Omental fat pad (tissue), 4 donors: ENCODE results near the gene MKS1. TPM values are rescaled to one million over a fixed set of nuclear protein-coding genes. Genes with fewer than 3 reads are reported as not detected.

ENCODE experiments used
- ATAC-seq: fragments of 150-250 bp; one replicate; pipeline ENCODE4 v1.9.1; 2016; ENCODE audit warnings: mild to moderate bottlenecking, moderate library complexity; ENCODE audit not compliant: low FRiP score
- DNase-seq: peaks from one replicate; pipeline ENCODE4 v3.0.0-alpha.2; 2019; ENCODE audit warnings: low spot score
- CTCF ChIP-seq, 3 donors: fragments of 450-650 bp; IDR thresholded peaks; one replicate each; pipeline ENCODE4 v1.5.1; 2016 to 2017; ENCODE audit warnings: antibody characterized with exemption in 3 of 3, mild to moderate bottlenecking in 3 of 3, moderate library complexity in 2 of 3
- total RNA-seq, 4 donors: library from RNA; depleted of rRNA; stranded (reverse); fragments of >200 nt; gene quantifications; one replicate each; pipeline ENCODE4 v1.1.0, GENCODE V29; 2016

The MKS1 gene
- total RNA-seq, 4 donors from 2014 or later, result 3.7 to 9.9 (median 6.0) TPM

DNA sequence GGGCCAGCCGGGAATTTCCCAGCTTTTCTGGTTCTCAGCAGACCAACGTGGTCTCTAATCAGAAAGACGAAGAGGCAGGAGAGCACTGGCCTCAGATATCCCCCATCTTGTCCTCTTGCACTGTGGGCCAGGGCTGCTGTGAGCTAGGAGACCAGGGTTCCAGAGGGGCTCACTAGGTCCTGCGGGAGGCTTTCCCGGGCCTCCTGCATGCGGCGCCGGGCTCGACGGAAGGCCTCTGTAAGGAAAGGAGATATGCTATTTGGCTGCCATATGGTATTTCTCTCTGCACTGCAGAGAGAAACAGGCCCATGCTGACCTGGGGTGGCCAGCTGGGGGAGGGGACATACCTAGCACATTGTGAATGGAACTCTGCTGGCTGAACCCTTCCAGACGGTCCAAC, 13.1 kb downstream of the MKS1 start:
- ATAC-seq, result no peak
- TF ChIP-seq CTCF (IDR thresholded peaks at IDR 0.05), result no peak
- DNase-seq, result no peak

- DNase-seq (no peak), ATAC-seq (no peak)
- no peak for TF ChIP-seq CTCF (IDR thresholded peaks at IDR 0.05)
Measured at GRCh38 chr17:58204796-58205195, 14.3 kb downstream of the MKS1 start.

- TF ChIP-seq CTCF (IDR thresholded peaks at IDR 0.05), result no peak
- no peak for ATAC-seq
- no peak for DNase-seq
Measured at GRCh38 chr17:58202859-58203258, 16.2 kb downstream of the MKS1 start.

GRCh38 chr17:58200024-58200633, 18.9 kb downstream of the MKS1 start:
- DNase-seq, result no peak
- TF ChIP-seq CTCF (IDR thresholded peaks at IDR 0.05), result no peak
- ATAC-seq, result no peak

- DNase-seq (no peak), ATAC-seq (no peak)
- TF ChIP-seq CTCF (IDR thresholded peaks at IDR 0.05), result no peak
Measured at GRCh38 chr17:58196610-58197009, 22.4 kb downstream of the MKS1 start.

DNA sequence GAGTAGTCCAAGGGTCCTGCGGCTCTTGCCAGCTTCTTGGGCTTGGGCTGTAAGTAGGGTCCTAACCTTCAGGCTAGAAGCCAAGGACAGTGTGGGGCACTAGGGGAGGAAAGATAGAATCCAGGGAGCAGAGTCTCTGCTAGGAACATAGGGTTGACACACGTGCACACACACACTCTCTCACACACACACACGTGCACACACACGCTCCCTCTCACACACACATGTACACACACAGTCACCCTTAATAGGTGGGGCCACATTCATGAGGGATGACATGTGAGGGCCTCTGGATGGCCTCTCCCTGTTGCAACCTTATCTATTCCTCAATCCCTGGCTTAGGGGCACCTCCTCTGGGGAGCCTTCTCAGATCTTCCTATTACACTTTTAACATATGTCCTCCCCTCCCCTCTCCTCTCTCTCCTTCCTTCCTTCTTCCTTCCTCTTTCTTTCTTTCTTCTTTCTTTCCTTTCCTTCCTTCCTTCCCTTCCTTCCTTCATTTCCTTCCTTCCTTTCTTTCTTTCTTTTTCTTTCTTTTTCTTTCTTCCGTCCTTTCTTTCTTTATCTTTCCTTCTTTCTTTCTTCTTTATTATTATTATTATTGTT, 23.4 kb downstream of the MKS1 start:
- ATAC-seq, result no peak
- TF ChIP-seq CTCF (IDR thresholded peaks at IDR 0.05), result no peak
- no peak for DNase-seq

DNA sequence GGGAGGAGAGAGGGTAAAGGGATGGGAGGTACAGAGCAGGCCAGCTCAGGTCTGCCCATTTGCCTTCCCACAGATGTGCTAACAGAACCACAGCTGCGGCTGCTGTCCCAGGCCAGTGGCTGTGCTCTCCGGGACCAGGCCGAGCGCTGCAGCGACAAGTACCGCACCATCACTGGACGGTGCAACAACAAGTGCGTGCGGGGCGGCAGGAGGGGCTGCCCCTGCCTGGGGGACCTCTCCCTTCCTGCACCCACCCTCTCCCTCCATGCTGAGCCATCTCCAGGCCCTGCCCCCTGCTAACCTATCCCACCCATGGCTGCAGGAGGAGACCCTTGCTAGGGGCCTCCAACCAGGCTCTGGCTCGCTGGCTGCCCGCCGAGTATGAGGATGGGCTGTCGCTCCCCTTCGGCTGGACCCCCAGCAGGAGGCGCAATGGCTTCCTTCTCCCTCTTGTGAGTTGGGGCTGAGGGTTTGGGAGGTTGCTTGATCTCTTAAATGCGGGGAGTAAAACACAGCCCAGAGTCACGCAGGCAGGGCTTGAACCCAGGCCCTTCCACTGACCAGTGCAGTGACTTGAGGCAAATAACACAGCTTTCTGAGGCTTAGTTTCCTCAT, 25.3 kb downstream of the MKS1 start:
- ATAC-seq (no peak), DNase-seq (no peak)
- no peak for TF ChIP-seq CTCF (IDR thresholded peaks at IDR 0.05)
